Mesothelial cell of epicardium (in vitro differentiated cells): Measurements from ENCODE around the gene SH2D4B. TPM values are rescaled to one million over a fixed set of nuclear protein-coding genes. Genes with fewer than 3 reads are reported as not detected.
A peak's percentile ranks its signal among the peaks of the same experiment; 100 is the strongest.

ENCODE experiments used
- DNase-seq, 2 experiments: peaks; one replicate each; pipeline ENCODE4 v3.0.0; 2021; ENCODE audit warnings: low spot score in 2 of 2; ENCODE audit not compliant: unreplicated experiment in 2 of 2
- H3K27ac Mint-ChIP-seq: 2 replicates; pipeline ENCODE4 v1.8.0; 2021; ENCODE audit warnings: mixed read lengths
- H3K27me3 Mint-ChIP-seq: 2 replicates; pipeline ENCODE4 v1.8.0; 2021; ENCODE audit warnings: low read depth, mixed read lengths
- H3K36me3 Mint-ChIP-seq: 2 replicates; pipeline ENCODE4 v1.8.0; 2021; ENCODE audit warnings: mixed read lengths
- H3K4me1 Mint-ChIP-seq: 2 replicates; pipeline ENCODE4 v1.8.0; 2021; ENCODE audit warnings: mixed read lengths
- H3K4me3 Mint-ChIP-seq: 2 replicates; pipeline ENCODE4 v1.8.0; 2021; ENCODE audit warnings: mild to moderate bottlenecking, moderate library complexity, mixed read lengths
- H3K9me3 Mint-ChIP-seq: 2 replicates; pipeline ENCODE4 v1.8.0; 2021; ENCODE audit warnings: mixed read lengths
- CTCF ChIP-seq: fragments of 200-600 bp; sonication (generic); IDR thresholded peaks from one replicate; pipeline ENCODE4 v1.5.0; 2021; ENCODE audit warnings: antibody characterized with exemption; ENCODE audit not compliant: unreplicated experiment
- total RNA-seq: library from RNA; stranded (reverse); gene quantifications from 3 replicates; pipeline ENCODE4 v1.2.1, GENCODE V29; 2021

SH2D4B gene
- total RNA-seq, 1 donor from 2014 or later = 0.27 TPM

GRCh38 chr10:80506836-80507487 lies 30.7 kb upstream of the SH2D4B start:
- Mint-ChIP-seq H3K27ac (peak overlapping the region; percentile 97), H3K36me3 (peaks cover 12% of the 10 kb centered on the region), H3K9me3 (no peaks in the 10 kb centered on the region), H3K4me3 (no peak overlapping the region), H3K4me1 (peaks cover 67% of the 10 kb centered on the region), H3K27me3 (no peaks in the 10 kb centered on the region)
- no peak for DNase-seq
- TF ChIP-seq CTCF = no peak

- peaks cover 21% of the 10 kb centered on the region for H3K36me3 Mint-ChIP-seq
- no peak for TF ChIP-seq CTCF
These were observed 28.6 kb upstream of the SH2D4B start for GRCh38 chr10:80509108-80509402.

GRCh38 chr10:80509403-80510161 lies 28.1 kb upstream of the SH2D4B start:
- DNase-seq = no peak
- Mint-ChIP-seq H3K36me3 (peaks cover 26% of the 10 kb centered on the region), H3K9me3 (no peaks in the 10 kb centered on the region), H3K27me3 (no peaks in the 10 kb centered on the region), H3K27ac (peak overlapping the region; percentile 50), H3K4me1 (peaks cover 41% of the 10 kb centered on the region), H3K4me3 (no peak overlapping the region)
- TF ChIP-seq CTCF = no peak

More at GRCh38 chr10:80509108-80509402, 28.6 kb upstream of the SH2D4B start:
- no peaks in the 10 kb centered on the region for H3K27me3 Mint-ChIP-seq
- no peak overlapping the region for H3K27ac Mint-ChIP-seq
- no peak for DNase-seq
- H3K4me1 Mint-ChIP-seq = peaks cover 46% of the 10 kb centered on the region
- no peak overlapping the region for H3K4me3 Mint-ChIP-seq
- no peaks in the 10 kb centered on the region for H3K9me3 Mint-ChIP-seq

GRCh38 chr10:80512031-80512526 lies 25.6 kb upstream of the SH2D4B start:
- peaks cover 18% of the 10 kb centered on the region for H3K4me1 Mint-ChIP-seq
- H3K27me3 Mint-ChIP-seq = no peaks in the 10 kb centered on the region
- no peaks in the 10 kb centered on the region for H3K9me3 Mint-ChIP-seq
- H3K4me3 Mint-ChIP-seq = no peak overlapping the region
- no peak for TF ChIP-seq CTCF
- H3K27ac Mint-ChIP-seq = no peak overlapping the region
- DNase-seq = no peak
- H3K36me3 Mint-ChIP-seq = peaks cover 32% of the 10 kb centered on the region

GRCh38 chr10:80513106-80513505 lies 24.6 kb upstream of the SH2D4B start:
- peaks cover 11% of the 10 kb centered on the region for H3K4me1 Mint-ChIP-seq
- no peaks in the 10 kb centered on the region for H3K27me3 Mint-ChIP-seq
- H3K36me3 Mint-ChIP-seq = peaks cover 35% of the 10 kb centered on the region
- no peak for TF ChIP-seq CTCF
- DNase-seq = no peak
- no peak overlapping the region for H3K4me3 Mint-ChIP-seq
- no peak overlapping the region for H3K27ac Mint-ChIP-seq
- no peaks in the 10 kb centered on the region for H3K9me3 Mint-ChIP-seq
